K562 (cell line): ENCODE measurements around the gene DESI2. TPM values are rescaled to one million over a fixed set of nuclear protein-coding genes. Genes with fewer than 3 reads are reported as not detected.
A peak's percentile ranks its signal among the peaks of the same experiment; 100 is the strongest.

ENCODE experiments used
- ATF3 ChIP-seq, 2 experiments: fragments of 450-650 bp in 1 of 2; sonication (generic) in 1 of 2; formaldehyde crosslinking in 1 of 2; IDR thresholded peaks in 1 of 2; conservative IDR thresholded peaks in 1 of 2; 2 replicates each; pipeline versions ENCODE4 v1.6.1 to v1.8.1; 2016 to 2023; ENCODE audit warnings: mild to moderate bottlenecking in 2 of 2, moderate library complexity in 2 of 2, inconsistent platforms in 1 of 2, missing genetic modification reagents in 1 of 2
- CHD4 ChIP-seq: fragments of 200-600 bp; sonication (generic); IDR thresholded peaks from 3 replicates; pipeline ENCODE4 v1.6.1; 2012; ENCODE audit warnings: low read depth, mild to moderate bottlenecking, mixed read lengths, low read length, inconsistent platforms; ENCODE audit not compliant: insufficient read depth, insufficient replicate concordance, poor library complexity, severe bottlenecking
- E2F5 ChIP-seq: sonication (generic); formaldehyde crosslinking; IDR thresholded peaks from 2 replicates; pipeline ENCODE4 v1.8.0; 2022; ENCODE audit warnings: mild to moderate bottlenecking, missing genetic modification reagents
- FOXP1 ChIP-seq: sonication (generic); formaldehyde crosslinking; IDR thresholded peaks from 2 replicates; pipeline ENCODE4 v1.8.0; 2022; ENCODE audit warnings: mild to moderate bottlenecking, missing genetic modification reagents
- MEF2D ChIP-seq: conservative IDR thresholded peaks from 2 replicates; pipeline ENCODE4 v1.6.1; 2016; ENCODE audit warnings: low read depth, missing genetic modification characterization, missing compliant biosample characterization
- NKRF ChIP-seq: fragments of 450-650 bp; IDR thresholded peaks from 2 replicates; pipeline ENCODE4 v1.6.1; 2016; ENCODE audit warnings: borderline replicate concordance
- RBFOX2 ChIP-seq: fragments of 200-400 bp; formaldehyde crosslinking; IDR thresholded peaks from 2 replicates; pipeline ENCODE4 v1.6.1; 2017; ENCODE audit warnings: low read depth, mild to moderate bottlenecking, low read length, moderate library complexity
- RBM22 ChIP-seq: fragments of 200-400 bp; formaldehyde crosslinking; IDR thresholded peaks from 2 replicates; pipeline ENCODE4 v1.6.1; 2018; ENCODE audit warnings: low read length, low read depth; ENCODE audit not compliant: poor library complexity, severe bottlenecking
- TGIF2 ChIP-seq: sonication (generic); formaldehyde crosslinking; IDR thresholded peaks from 2 replicates; pipeline ENCODE4 v1.8.1; 2022; ENCODE audit warnings: mild to moderate bottlenecking, missing genetic modification reagents, moderate library complexity
- polyA plus RNA-seq, 8 experiments: library from polyadenylated mRNA; depleted of rRNA in 4 of 8; stranded (reverse) in 5 of 8; unstranded in 3 of 8; fragments of >200 nt; fragmentation: Nextera tagmentation in 2 of 8; fragmentation: Illumina TruSeq in 1 of 8; extraction: Ambion mirVana in 2 of 8; extraction: Trizol in 1 of 8; gene quantifications; 2 replicates each; pipeline versions ENCODE4 v1.2.1 to v1.2.3, GENCODE V29; 2011 to 2014; ENCODE audit warnings: inconsistent platforms in 1 of 8, missing spikeins in 1 of 8
- total RNA-seq, 7 experiments: library from RNA; depleted of rRNA in 6 of 7; stranded (reverse); fragments of >200 nt in 6 of 7; fragmentation: Illumina TruSeq in 2 of 7; extraction: Trizol in 2 of 7; gene quantifications; 2 replicates each; pipeline versions ENCODE4 v1.2.1 to v1.2.3, GENCODE V29; 2011 to 2021; ENCODE audit warnings: low replicate concordance in 1 of 7
- TF ChIP-seq, protein P1 (sequence below): fragments of 250-450 bp; sonication (Bioruptor Pico); IDR thresholded peaks from 2 replicates; pipeline ENCODE4 v1.5.0; 2020; ENCODE audit warnings: mild to moderate bottlenecking, borderline replicate concordance
- TF ChIP-seq, protein P2 (sequence below), 2 experiments: fragments of 450-650 bp; IDR thresholded peaks; 2 replicates each; pipeline ENCODE4 v1.6.1; 2016
- TF ChIP-seq, protein P3 (sequence below): sonication (generic); formaldehyde crosslinking; IDR thresholded peaks from 2 replicates; pipeline ENCODE4 v1.8.0; 2022; ENCODE audit warnings: mild to moderate bottlenecking, missing genetic modification reagents

DESI2 gene
- total and polyA plus RNA-seq, 9 of the 15 experiments (the other 6 are each of a cell fraction or from before 2014, with no cell fraction given): 17.4 to 59.4 (median 38.4) TPM

- TF ChIP-seq, protein P1, sequence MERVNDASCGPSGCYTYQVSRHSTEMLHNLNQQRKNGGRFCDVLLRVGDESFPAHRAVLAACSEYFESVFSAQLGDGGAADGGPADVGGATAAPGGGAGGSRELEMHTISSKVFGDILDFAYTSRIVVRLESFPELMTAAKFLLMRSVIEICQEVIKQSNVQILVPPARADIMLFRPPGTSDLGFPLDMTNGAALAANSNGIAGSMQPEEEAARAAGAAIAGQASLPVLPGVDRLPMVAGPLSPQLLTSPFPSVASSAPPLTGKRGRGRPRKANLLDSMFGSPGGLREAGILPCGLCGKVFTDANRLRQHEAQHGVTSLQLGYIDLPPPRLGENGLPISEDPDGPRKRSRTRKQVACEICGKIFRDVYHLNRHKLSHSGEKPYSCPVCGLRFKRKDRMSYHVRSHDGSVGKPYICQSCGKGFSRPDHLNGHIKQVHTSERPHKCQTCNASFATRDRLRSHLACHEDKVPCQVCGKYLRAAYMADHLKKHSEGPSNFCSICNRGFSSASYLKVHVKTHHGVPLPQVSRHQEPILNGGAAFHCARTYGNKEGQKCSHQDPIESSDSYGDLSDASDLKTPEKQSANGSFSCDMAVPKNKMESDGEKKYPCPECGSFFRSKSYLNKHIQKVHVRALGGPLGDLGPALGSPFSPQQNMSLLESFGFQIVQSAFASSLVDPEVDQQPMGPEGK (CRISPR knock-in tag): 0 out of 2 replicates have a peak, but pooled peaks have one; percentile 23
- peak; percentile 52 for TF ChIP-seq CHD4
- TF ChIP-seq RBFOX2: peak; percentile 86
- 0 out of 2 replicates have a peak, but pooled peaks have one; percentile 49 for TF ChIP-seq NKRF
- TF ChIP-seq, protein P2, sequence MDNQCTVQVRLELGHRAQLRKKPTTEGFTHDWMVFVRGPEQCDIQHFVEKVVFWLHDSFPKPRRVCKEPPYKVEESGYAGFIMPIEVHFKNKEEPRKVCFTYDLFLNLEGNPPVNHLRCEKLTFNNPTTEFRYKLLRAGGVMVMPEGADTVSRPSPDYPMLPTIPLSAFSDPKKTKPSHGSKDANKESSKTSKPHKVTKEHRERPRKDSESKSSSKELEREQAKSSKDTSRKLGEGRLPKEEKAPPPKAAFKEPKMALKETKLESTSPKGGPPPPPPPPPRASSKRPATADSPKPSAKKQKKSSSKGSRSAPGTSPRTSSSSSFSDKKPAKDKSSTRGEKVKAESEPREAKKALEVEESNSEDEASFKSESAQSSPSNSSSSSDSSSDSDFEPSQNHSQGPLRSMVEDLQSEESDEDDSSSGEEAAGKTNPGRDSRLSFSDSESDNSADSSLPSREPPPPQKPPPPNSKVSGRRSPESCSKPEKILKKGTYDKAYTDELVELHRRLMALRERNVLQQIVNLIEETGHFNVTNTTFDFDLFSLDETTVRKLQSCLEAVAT (IDR thresholded peaks at IDR 0.05): 0 out of 4 replicates have a peak, but pooled peaks of 1 of the 2 experiments have one; percentile 47
- peak; percentile 20 for TF ChIP-seq RBM22
- no peak for TF ChIP-seq E2F5 (CRISPR knock-in tag)
- no peak for TF ChIP-seq FOXP1
- TF ChIP-seq TGIF2 (CRISPR knock-in tag): peak; percentile 6; the same call in 1 of the 2 replicates
- TF ChIP-seq ATF3 (IDR thresholded peaks at IDR 0.05): peak; percentile 92
- 0 out of 2 replicates have a peak, but pooled peaks have one; percentile 33 for TF ChIP-seq ATF3 (CRISPR knock-in tag; conservative IDR thresholded peaks at IDR 0.05)
- no peak for TF ChIP-seq MEF2D (tag)
- TF ChIP-seq, protein P3, sequence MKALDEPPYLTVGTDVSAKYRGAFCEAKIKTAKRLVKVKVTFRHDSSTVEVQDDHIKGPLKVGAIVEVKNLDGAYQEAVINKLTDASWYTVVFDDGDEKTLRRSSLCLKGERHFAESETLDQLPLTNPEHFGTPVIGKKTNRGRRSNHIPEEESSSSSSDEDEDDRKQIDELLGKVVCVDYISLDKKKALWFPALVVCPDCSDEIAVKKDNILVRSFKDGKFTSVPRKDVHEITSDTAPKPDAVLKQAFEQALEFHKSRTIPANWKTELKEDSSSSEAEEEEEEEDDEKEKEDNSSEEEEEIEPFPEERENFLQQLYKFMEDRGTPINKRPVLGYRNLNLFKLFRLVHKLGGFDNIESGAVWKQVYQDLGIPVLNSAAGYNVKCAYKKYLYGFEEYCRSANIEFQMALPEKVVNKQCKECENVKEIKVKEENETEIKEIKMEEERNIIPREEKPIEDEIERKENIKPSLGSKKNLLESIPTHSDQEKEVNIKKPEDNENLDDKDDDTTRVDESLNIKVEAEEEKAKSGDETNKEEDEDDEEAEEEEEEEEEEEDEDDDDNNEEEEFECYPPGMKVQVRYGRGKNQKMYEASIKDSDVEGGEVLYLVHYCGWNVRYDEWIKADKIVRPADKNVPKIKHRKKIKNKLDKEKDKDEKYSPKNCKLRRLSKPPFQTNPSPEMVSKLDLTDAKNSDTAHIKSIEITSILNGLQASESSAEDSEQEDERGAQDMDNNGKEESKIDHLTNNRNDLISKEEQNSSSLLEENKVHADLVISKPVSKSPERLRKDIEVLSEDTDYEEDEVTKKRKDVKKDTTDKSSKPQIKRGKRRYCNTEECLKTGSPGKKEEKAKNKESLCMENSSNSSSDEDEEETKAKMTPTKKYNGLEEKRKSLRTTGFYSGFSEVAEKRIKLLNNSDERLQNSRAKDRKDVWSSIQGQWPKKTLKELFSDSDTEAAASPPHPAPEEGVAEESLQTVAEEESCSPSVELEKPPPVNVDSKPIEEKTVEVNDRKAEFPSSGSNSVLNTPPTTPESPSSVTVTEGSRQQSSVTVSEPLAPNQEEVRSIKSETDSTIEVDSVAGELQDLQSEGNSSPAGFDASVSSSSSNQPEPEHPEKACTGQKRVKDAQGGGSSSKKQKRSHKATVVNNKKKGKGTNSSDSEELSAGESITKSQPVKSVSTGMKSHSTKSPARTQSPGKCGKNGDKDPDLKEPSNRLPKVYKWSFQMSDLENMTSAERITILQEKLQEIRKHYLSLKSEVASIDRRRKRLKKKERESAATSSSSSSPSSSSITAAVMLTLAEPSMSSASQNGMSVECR (CRISPR knock-in tag): 0 out of 2 replicates have a peak, but pooled peaks have one; percentile 1
These were observed 647 bp downstream of the DESI2 start (continued) for GRCh38 chr1:244653439-244654107.
